Lung (tissue), 12 donors: ENCODE measurements around the gene GNG11. TPM values are rescaled to one million over a fixed set of nuclear protein-coding genes. Genes with fewer than 3 reads are reported as not detected.

Experiments used
- ATAC-seq: fragments of 200-7000 bp; cut with Tn5 transposase; one replicate; pipeline ENCODE4 v1.9.1; 2020; ENCODE audit warnings: moderate number of reproducible peaks; ENCODE audit not compliant: insufficient read depth, low FRiP score
- DNase-seq, 3 donors: peaks; one replicate each; pipeline ENCODE4 v3.0.0-alpha.2; 2013 to 2017
- H3K27ac ChIP-seq, 2 donors: one replicate each; pipeline ENCODE4 v1.5.1; 2013; ENCODE audit warnings: mild to moderate bottlenecking in 2 of 2, moderate library complexity in 2 of 2, control low read depth in 1 of 2, inconsistent platforms in 1 of 2, low read depth in 1 of 2, low read length in 1 of 2
- H3K27me3 ChIP-seq, 3 donors: one replicate each; pipeline ENCODE4 v1.5.1; 2013; ENCODE audit warnings: low read length in 2 of 3; ENCODE audit not compliant: control insufficient read depth in 3 of 3, insufficient read depth in 3 of 3
- H3K36me3 ChIP-seq, 4 donors: one replicate each; pipeline ENCODE4 v1.5.1; 2013; ENCODE audit warnings: low read length in 4 of 4, mild to moderate bottlenecking in 1 of 4, moderate library complexity in 1 of 4; ENCODE audit not compliant: control insufficient read depth in 4 of 4, insufficient read depth in 4 of 4
- H3K4me1 ChIP-seq, 5 donors: one replicate each; pipeline ENCODE4 v1.5.1; 2013; ENCODE audit warnings: low read length in 5 of 5, mild to moderate bottlenecking in 2 of 5, moderate library complexity in 1 of 5; ENCODE audit not compliant: control insufficient read depth in 5 of 5, insufficient read depth in 5 of 5
- H3K4me3 ChIP-seq: one replicate; pipeline ENCODE4 v1.5.1; 2013; ENCODE audit warnings: mild to moderate bottlenecking, control low read depth, moderate library complexity
- H3K9ac ChIP-seq, 2 donors: one replicate each; pipeline ENCODE4 v1.5.1; 2013; ENCODE audit warnings: low read length in 2 of 2, control low read depth in 1 of 2; ENCODE audit not compliant: insufficient read depth in 1 of 2
- H3K9me3 ChIP-seq, 4 donors: one replicate each; pipeline ENCODE4 v1.5.1; 2013; ENCODE audit warnings: low read length in 3 of 4, mild to moderate bottlenecking in 1 of 4, moderate library complexity in 1 of 4; ENCODE audit not compliant: control insufficient read depth in 4 of 4, insufficient read depth in 3 of 4
- WGBS, 2 donors: extraction: QIAGEN DNeasy Blood & Tissue Kit; methylation state at CpG; one replicate each; pipeline ENCODE4 v1.1.7; 2013; 5-methylcytosine and 5-hydroxymethylcytosine counted together
- polyA plus RNA-seq, 2 donors: library from polyadenylated mRNA; stranded (reverse); fragments of 200-250 nt; gene quantifications; one replicate each; pipeline ENCODE4 v1.2.1, GENCODE V29; 2013
- total RNA-seq, 2 donors: library from RNA; depleted of rRNA in 1 of 2; stranded (reverse); fragments of >200 nt in 1 of 2; gene quantifications; one replicate each; pipeline ENCODE4 v1.2.1, GENCODE V29; 2014 to 2021
- TF ChIP-seq, protein P1 (sequence below): IDR thresholded peaks from 2 replicates; pipeline ENCODE4 v1.5.1; 2012; ENCODE audit warnings: mild to moderate bottlenecking; ENCODE audit errors: control extremely low read depth, extremely low read depth
- donor health status: control.
- donor health status: control.
- donor health status: Bipolar disorder and iron deficiency.
- donor health status: healthy.
- donor health status: DM: yes; HTN: yes; CAD: no.

GNG11 gene
- total and polyA plus RNA-seq, 4 donors, result 18.4 to 39.0 (median 26.8) TPM

DNA sequence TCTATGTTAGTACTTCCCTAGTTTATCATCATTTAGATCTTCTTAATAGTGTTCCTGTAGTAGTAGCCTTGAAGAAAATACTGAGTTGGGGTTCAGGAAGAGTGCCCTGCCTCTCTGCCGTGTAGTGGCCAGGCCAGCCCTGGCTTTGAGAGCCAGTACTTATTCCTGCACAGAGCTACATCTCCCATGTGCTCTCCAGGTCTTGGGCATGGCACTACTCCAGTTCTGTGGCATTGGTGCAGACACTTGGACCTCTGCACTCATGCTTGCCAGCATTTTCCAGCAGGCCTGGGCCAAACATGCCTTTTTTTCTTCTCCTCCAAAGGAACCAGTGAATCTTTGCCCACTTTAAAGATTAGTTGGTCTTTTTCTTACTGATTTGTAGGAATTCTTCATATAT is 5.3 kb downstream of the GNG11 start:
- DNase-seq (no peak), ATAC-seq (no peak)
- peak overlapping the region in 1 of 2 donors; percentile 23 for H3K27ac ChIP-seq
- H3K36me3 ChIP-seq, result peaks cover 3 to 11% (median 4%) of the 10 kb centered on the region in 4 donors
- no peaks in the 10 kb centered on the region for H3K9me3 ChIP-seq
- TF ChIP-seq, protein P1, sequence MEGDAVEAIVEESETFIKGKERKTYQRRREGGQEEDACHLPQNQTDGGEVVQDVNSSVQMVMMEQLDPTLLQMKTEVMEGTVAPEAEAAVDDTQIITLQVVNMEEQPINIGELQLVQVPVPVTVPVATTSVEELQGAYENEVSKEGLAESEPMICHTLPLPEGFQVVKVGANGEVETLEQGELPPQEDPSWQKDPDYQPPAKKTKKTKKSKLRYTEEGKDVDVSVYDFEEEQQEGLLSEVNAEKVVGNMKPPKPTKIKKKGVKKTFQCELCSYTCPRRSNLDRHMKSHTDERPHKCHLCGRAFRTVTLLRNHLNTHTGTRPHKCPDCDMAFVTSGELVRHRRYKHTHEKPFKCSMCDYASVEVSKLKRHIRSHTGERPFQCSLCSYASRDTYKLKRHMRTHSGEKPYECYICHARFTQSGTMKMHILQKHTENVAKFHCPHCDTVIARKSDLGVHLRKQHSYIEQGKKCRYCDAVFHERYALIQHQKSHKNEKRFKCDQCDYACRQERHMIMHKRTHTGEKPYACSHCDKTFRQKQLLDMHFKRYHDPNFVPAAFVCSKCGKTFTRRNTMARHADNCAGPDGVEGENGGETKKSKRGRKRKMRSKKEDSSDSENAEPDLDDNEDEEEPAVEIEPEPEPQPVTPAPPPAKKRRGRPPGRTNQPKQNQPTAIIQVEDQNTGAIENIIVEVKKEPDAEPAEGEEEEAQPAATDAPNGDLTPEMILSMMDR, result no peak
- H3K4me1 ChIP-seq, result peaks cover 3 to 18% (median 5%) of the 10 kb centered on the region in 5 donors
- H3K4me3 ChIP-seq, result no peak overlapping the region
- H3K9ac ChIP-seq, result no peak overlapping the region
- WGBS, 2 donors, result 48 to 75% methylated on average over 1 of the region's 1 CpG
- H3K27me3 ChIP-seq, result no peaks in the 10 kb centered on the region

- no peak overlapping the region for H3K4me3 ChIP-seq
- no peaks in the 10 kb centered on the region for H3K9me3 ChIP-seq
- ATAC-seq, result no peak
- H3K4me1 ChIP-seq, result peaks cover 3 to 18% (median 5%) of the 10 kb centered on the region in 5 donors
- WGBS, 2 donors, result 69 to 87% methylated on average over 3 of the region's 3 CpGs
- no peak for DNase-seq
- TF ChIP-seq, protein P1, result no peak
- no peaks in the 10 kb centered on the region for H3K27me3 ChIP-seq
- H3K36me3 ChIP-seq, result peaks cover 3 to 11% (median 4%) of the 10 kb centered on the region in 4 donors
- peak overlapping the region in 1 of 2 donors; percentile 31 for H3K27ac ChIP-seq
- H3K9ac ChIP-seq, result no peak overlapping the region
Observed at GRCh38 chr7:93927585-93927984, 6.0 kb downstream of the GNG11 start.

DNA sequence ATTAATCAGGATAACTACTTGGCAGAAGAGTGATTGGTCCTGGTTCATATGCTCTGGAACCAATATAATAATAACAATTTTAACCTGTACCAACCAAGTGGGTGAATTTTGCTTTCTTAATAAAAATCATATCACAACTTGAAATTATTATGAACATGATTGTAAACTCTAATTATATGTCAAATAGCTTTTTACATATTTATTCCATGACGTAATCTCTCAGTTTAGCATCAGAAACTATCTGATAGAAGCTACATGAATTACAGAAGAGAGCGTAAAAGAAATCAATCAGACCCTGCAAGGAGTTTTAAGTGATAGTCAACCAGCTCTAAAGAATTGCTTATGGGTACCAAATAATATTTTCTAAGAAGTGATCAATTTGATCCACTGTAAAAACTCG is 10.1 kb downstream of the GNG11 start:
- Histone ChIP-seq H3K4me3 (no peak overlapping the region), H3K36me3 (peaks cover 2 to 6% (median 4%) of the 10 kb centered on the region in 4 donors), H3K27ac (no peak overlapping the region), H3K4me1 (peaks cover 0 to 5% (median 0%) of the 10 kb centered on the region in 5 donors), H3K9ac (no peak overlapping the region), H3K27me3 (no peaks in the 10 kb centered on the region), H3K9me3 (no peaks in the 10 kb centered on the region)
- DNase-seq, result no peak
- no peak for ATAC-seq
- WGBS, 2 donors, result 75 to 76% methylated on average over 3 of the region's 3 CpGs
- TF ChIP-seq, protein P1, result no peak

DNA sequence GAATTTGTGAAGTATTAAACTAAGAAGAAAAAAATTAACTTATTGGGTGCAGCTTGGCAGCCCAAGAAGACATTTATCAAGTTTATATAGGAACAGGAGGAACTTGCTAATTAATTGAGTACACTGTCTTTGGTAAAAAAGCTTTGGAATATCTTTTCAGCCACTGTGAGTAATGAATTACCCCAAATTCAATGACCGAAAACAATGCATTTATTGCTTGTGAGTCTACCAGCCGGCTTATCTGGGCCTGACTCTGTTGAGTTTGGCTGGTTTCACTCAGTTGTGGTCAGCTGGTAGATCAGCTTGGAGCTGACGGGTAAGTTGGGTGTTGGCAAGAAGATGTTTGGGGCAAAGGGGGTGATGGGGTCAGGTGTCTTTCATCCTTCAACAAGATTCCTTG is 11.6 kb downstream of the GNG11 start:
- no peaks in the 10 kb centered on the region for H3K4me1 ChIP-seq
- H3K9ac ChIP-seq, result no peak overlapping the region
- WGBS, 2 donors, result 93 to 95% methylated on average over 3 of the region's 3 CpGs
- ATAC-seq (no peak), DNase-seq (no peak)
- H3K9me3 ChIP-seq, result no peaks in the 10 kb centered on the region
- H3K27ac ChIP-seq, result no peak overlapping the region
- H3K27me3 ChIP-seq, result no peaks in the 10 kb centered on the region
- TF ChIP-seq, protein P1, result no peak
- no peak overlapping the region for H3K4me3 ChIP-seq
- H3K36me3 ChIP-seq, result no peaks in the 10 kb centered on the region
